Measurements from ENCODE around the gene MPND.

Gene MPND

DNA sequence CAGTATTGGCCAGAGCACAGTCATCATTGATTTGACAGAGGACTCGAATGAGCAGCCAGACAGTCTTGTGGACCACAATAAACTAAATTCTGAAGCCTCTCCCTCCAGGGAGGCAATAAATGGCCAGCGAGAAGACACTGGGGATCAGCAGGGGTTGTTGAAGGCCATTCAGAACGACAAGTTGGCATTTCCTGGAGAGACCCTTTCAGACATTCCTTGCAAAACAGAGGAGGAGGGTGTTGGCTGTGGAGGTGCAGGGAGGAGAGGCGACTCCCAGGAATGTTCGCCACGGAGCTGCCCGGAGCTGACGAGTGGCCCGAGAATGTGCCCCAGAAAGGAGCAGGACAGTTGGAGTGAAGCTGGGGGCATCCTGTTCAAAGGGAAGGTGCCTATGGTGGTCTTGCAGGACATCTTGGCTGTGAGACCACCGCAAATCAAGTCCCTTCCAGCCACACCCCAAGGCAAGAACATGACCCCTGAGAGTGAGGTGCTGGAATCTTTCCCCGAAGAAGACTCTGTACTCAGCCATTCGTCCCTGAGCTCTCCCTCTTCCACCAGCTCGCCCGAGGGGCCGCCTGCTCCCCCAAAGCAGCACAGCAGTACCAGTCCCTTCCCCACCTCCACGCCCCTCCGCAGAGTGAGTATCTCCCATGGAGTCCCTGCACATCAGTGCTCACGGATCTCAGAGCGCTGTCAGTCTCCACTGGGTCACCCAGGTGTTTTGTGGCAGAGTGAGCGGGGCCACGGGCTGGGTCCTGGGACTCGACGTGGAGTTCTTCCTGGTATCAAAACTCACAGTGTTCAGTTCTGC, 66.0 kb downstream of the MPND start:
- DNase-seq: no peak
